Measurements from ENCODE around the gene MOB3B.

The MOB3B gene

DNA sequence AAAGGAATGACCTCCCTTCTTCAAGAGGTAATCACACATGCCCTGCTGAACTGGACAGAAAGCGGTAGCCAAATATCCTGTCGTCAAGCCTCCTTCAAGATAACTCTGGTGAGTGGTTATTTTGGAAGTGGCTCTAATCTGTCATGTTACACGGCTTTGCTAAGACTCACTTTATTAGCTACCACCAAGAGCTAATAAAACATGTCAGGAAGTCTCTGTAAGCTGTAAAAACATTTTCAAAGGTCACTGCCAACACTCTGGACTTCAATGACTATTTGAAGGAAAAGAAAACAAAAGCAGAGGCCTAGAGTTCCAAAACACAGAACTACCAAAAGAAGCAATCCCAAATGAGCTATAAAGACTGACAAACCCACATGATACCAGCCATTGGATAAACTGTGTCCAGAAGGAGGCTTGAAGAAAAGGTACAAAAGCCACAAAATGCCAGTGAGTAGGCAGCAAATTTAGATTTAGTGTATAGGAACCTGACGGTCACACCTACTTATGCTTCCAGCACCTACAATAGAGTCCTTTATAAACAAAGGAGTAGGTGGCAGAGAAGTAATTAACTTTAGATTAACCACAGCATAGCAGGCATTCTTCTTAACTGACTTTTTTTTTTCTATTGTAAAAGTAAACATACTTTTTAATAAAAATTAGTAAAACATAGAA is 135.3 kb downstream of the MOB3B start:
- no peak for DNase-seq (ENCODE audit: low read depth in 3 of 3, low spot score in 1 of 3)

DNA sequence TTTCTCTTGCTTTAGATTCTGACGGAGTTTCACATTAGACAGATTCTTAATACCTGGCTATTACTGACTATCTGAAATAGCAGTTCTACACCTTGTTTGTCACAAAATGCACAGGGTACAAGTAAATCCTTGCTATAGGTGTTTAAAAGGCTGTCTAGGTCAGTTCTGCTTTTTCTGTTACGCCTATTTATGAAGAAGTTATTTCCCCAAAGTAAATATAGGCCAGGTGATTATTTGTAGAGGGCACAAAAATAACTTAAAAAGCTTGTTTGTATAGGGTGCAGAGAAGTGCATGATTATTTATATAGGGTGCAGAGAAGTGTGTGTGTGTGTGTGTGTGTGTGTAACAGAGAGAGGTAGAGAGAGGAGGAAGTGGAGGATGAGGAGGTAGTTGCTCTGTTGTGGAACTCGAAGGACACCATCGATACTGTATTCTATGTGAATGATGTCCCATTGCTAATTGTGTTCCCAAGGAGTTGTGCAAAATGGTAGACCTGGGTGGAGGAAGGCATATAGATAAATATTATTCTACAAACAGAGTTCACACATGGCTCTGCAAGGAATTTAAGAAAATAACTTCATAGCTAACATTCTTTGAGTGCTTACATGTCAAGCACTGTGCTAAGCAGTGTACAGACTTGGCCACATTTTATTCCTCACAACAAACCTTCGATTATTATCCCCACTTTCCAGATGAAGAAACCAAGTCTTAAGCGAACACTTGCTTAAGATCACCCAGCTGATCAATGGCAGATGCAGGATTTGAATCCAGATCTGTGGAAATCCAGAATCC is 136.4 kb downstream of the MOB3B start:
- DNase-seq (ENCODE audit: low read depth in 3 of 3, low spot score in 1 of 3) = no peak

DNA sequence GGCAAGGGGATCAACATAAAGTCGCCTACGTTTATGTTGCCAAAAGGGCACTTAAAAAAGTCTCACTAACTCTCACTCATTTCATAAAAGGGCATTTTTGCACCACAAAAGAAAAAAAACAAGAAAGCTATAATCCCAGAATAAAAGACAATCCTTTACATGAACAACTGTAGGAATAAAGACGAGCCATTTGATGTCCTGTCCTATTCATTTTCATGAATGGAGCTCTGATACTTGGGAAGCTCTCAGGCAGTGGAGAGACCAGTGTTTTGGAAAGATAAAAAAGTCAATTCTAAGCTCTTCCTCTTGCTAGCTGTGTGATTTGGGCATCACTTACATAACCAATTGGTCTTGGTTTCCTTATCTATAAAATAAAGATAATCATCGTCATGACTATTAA is 137.2 kb downstream of the MOB3B start:
- no peak for DNase-seq (ENCODE audit: low read depth in 3 of 3, low spot score in 1 of 3)

DNA sequence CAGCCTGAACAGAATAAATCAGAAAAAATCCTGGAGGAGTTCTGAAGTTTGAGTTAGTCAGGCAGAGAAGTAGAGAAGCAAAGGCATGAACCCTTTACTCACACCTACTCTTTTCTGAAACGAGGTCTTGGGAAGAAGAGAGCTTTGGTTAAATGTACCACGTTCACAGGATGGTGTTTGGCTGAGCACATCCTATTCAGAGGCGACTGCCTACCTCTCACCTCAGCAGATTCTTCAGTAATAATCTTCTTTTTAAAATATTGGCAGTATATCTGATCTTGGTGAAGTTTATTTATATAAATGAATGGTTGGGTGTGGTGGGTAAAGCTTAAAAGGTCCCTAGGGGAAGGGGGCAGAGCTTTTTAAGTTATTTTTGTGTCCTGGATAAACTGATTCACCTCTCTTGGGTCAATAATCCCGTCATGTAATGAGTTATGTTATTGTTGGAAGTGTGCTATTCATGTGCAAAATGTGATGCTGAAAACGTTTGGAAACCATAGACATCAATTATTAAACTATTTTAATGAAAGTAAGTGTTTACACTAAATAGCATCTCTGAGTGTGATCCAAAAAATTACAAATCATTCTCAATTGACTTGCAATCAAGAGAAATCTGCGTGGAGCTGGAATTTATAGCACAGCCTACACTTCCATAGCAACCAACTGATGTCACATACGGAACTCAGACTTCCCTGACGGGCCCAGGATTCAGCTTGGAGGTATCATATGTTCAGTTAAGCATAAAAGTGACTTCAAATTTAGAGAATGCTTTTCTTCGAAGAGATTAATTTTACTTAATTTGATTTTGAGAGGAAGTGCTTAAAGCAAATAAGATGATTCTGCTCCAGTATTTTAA is 138.3 kb downstream of the MOB3B start:
- no peak for DNase-seq (ENCODE audit: low read depth in 3 of 3, low spot score in 1 of 3)

DNA sequence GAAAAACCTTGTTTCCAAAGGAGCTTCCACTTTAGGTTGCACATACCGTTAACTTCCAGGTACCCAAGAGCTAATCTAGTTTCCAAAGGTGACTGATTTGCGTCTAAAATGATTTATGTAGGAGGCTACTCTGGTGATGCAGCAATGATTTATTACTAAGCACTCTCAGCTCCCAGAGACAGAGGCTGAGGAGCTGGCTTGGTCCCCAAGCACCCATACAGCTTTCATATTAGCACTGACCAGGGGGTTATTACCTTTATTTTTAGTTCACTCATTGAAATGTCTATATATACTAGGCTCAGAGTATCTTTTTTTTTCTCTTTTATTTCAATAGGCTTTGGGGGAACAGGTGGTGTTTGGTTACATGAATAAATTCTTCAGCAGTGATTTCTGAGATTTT is 141.5 kb downstream of the MOB3B start:
- DNase-seq (ENCODE audit: low read depth in 3 of 3, low spot score in 1 of 3) = no peak

DNA sequence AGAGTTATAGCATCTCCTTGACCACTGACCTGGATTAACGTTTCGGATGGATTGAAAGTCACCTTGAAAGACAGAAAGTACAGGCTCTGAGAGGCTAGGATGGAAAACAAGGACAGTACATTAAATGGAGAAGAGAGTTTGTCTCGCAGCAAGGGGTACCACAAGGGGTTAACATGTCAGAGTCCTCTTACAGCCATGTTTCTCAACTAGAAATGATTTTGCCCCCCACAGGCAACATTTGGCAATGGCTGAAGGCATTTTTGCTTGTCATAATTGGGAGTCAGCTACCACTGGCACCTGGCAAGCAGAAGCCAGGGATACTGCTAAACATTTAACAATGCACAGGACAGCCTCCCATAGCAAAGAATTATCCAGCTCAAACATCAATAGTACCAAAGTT is 141.9 kb downstream of the MOB3B start:
- DNase-seq (ENCODE audit: low read depth in 3 of 3, low spot score in 1 of 3) = no peak

DNA sequence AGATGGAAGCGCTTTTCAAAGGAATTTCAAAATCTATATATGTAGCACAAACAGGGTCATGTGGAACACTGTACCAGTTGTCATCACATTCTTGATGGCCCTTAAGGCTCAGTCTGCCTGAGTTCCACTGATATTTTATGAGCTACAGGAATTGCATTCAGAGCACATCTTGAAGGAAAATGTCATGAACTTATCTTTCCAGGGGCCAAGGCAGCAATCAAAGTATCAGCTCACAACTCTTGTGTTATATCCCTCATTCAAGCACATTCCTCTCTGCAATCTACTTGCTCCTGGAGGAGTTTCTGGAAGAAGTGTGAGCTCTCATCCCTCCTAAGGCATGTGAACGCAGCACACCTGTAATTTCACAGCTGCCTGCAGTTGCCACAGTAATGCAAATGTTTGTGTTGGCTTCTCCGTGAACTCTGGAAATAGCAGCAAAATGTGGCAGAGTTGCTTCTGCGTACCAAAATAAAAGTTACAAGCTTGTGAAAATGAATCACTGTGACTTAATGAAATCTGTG is 143.0 kb downstream of the MOB3B start:
- no peak for DNase-seq (ENCODE audit: low read depth in 3 of 3, low spot score in 1 of 3)

DNA sequence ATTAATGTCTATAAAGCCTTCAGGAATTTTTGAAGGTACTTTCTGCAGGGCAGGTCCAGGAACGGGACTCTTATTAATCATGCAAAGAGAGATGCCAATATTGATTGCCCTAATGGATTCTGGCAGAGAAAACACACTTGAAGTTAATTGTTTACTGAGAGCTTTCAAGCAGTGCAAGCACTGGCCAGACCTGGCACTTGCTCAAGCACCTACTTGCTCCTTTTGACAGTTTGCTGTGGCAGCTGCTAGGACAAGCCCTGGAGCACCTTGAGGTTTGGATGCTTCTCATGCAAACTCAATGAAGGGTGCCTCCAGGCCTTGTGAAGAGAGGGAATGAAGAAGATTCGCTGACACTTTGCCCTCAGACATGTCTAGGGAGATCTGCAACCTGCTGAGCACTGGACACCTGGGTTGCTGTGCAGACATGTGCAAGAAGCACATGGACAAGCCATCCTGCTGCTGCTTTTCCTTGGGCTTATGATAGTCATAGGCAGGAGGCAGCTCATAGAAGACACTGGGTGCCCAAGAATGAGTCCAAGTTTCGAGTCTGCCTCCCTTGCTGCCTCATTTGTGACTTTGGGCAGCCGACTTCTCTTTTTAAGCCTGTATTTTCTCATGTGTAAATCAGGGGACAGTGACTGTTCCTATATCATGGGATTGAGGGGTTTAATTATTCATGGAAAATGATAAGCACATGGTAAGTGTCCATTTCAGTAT is 143.8 kb downstream of the MOB3B start:
- DNase-seq (ENCODE audit: low read depth in 3 of 3, low spot score in 1 of 3) = no peak

DNA sequence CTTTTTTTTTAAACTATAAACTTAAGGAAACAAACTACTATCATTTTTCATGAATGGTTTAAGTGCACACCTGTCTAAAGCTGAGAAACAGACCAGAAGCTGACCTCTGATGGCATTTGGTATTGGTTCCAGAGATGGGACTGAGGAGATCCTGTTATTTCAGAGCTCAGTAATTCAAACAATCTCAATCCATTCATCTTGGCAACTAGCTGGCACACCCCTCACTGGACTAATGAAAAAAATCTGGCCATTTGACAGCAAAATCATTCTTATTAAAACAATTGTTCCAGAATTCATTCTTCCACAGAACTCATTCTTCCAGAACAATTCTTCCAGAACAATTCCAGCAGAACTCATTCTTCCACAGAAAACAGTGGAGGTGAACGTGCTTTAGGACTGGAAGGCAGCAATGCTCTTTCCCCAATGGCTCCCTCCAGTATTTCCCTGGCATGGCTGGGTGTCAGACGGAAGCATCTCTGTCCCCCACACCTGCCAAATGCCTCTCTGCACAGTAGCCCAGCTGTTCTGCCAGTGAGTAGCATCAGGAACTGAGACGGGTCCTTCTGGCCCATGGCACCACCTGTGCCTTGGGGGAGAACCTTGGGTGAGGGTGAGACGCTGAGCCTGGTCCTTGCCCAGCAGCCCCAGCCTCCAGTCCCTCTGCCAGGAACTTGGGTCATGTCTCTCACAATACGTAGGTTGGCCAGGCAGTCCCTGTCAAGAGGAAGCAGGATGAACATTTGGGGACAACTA is 145.2 kb downstream of the MOB3B start:
- no peak for DNase-seq (ENCODE audit: low read depth in 3 of 3, low spot score in 1 of 3)

DNA sequence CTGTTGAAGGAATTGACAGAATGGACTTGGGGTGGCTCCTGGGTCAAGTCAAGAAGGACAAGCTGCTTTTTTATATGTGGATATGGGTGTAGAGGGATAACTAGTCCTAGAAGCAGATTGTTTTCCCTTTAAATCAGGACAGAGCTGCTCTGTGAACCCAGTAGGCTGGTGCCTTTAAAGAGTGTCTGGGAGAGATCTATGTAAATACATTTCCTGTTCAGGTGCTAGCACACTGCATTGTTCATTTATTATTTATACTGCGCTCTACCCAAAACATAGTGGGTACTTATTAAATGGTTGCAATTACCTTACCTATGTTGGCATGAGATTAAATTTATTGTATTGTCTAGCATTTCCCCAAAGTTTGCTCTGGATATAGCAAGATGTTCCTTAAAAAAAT is 146.1 kb downstream of the MOB3B start:
- DNase-seq (ENCODE audit: low read depth in 3 of 3, low spot score in 1 of 3) = no peak

DNA sequence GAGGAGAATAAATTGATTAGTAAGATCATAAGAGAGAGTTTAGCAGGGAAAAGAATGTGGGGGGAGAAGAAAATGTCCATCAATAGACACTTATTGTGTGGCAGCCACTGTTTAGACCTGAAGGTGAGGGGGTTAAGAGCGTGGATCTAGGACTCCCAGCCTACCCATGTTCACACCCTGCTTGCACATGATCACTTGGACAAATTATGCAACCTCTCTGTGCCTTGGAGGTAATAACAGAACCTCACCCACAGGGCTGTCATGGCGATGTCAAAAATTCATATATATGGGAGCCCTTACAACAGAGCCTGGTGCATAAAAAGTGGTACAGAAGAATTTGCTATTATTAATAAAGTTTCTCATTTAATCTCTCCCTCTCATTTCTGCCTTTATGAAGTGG is 146.6 kb downstream of the MOB3B start:
- DNase-seq (ENCODE audit: low read depth in 3 of 3, low spot score in 1 of 3) = no peak

DNA sequence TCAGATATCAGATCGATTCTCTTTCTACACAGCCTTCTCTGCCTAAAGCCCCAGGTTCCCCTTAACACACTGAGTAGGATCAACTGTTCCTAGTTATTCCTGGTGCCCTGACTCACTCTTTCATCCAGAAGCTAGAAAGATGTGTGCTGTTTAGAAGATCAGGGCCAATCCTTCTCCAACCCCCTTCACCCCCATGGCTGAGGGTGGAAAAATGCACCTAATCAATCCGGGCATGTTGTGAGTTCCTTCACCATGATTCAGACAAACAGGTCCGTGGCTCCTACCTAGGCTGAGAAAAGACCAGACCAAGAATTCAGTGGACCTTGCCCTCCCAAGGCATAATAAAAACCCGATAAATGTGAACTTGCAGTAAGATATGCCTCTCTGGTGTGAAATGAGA is 147.3 kb downstream of the MOB3B start:
- DNase-seq (ENCODE audit: low read depth in 3 of 3, low spot score in 1 of 3) = no peak

DNA sequence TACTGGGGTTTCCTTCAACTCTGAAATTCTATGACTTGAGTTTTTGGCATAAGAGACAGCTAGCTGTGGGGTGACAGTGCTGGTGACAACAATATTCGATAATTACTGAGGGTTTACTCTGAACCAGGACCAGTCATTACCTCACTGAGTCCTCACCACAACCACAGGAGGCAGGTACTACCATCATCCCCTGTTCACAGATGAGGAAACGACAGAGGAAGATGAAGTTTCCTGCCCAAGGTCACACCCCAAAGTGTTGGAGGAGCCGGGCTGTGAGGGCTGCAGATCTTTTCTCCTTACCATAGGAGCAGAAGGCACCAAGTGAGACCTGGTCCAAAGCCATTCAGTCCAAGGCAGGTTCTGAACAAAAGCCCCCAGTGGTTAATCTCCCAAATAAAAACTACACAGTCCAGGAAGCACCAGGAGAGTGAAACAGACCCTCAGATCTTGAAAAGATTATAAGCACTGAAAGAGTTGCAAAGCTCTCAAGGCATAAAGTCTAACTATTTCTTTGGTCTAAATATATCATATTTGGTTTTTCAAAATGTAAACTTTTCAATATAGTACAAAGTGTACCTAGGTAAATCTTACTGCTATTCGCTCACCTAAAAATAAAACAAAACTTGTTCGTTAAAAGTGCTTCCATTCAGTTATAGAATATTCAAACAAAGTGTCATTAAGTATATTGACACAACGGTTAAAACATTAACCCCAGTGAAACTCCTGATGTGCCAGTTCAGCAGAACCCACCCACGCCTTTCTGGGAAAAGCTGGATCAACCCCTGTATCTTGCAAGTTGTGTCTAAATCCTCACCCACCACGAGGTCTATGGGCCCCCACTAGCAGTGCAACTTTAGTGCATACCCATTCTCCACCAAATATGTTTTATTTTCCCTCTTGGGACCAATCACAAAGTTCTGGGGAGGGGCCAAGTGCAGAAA is 150.0 kb downstream of the MOB3B start:
- no peak for DNase-seq (ENCODE audit: low read depth in 3 of 3, low spot score in 1 of 3)

DNA sequence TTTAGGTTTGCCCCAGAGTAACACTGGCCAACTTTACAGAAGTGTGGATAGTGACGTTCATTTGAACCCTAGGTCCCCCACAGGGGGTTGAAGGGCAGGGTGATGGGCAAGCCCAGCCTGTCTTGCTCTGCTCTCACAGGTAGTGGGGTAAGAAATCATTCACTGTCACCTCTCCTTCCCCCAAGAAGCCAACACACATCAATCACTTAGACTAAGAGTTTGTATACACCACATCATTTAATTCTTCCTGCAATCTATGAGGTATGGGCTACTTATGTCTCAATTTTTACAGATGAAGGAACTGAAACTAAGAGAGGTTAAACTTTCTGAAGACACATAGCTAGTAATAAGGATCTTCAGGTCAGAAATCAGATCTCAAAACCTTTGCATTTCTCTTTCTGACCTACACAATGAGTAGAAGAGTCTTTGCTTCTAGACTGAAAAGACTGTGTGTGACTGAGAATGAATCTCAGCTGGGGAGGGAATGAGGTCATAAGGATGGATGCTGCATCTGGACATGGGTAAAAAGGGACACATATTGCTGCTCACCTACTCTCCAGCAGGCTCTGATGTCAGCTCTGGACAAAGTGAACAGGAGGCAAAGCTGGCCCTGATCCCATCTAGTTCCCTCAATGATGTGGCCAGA is 151.7 kb downstream of the MOB3B start:
- DNase-seq (ENCODE audit: low read depth in 3 of 3, low spot score in 1 of 3) = no peak

DNA sequence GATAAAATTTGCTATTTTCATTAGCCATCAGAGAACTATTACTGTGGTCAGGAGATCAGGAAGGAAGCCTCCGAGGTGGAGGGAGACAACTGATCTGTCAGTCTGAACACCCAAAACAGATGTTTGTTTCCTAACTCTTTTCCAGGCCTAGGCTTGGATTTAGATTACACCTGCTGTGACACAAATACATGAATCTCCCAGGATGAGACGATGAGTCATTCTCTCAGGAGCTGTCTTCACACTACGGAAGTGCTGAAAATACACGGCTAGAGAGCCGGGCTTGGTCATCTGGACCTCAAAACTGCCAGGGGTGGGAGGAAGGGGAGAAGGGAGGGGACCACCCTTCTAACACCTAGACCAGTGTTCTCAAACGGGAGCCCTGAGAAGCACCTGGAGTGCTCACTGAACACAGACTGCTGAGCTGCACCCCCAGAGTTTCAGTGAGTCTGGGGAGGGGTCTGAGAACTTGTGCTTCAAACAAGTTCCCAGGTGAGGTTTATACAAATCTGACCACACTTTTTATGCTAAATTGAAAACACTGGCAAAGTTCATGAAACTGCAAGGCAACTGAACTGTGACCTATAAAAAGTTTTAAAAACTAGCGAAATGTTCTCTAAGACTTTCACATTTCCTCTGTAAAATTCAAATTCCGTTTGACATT is 152.3 kb downstream of the MOB3B start:
- no peak for DNase-seq (ENCODE audit: low read depth in 3 of 3, low spot score in 1 of 3)

DNA sequence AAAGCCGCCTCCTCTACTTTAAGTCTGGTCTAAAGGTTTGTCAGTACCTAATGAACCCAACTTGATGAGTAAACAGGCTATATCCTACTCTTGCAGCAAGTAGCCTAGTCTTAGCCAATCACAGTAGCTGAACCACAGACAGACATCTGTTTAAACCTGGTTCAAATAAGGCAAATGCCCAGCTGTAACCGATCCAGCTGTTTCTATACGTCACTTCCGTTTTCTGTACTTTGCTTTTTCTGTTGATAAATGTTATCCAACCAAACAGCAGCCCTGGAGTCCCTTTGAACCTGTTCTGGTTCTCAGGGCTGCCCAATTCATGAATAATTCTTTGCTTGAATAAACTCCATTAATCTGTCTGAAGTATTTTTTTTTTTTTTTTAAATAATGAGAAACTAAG is 155.8 kb downstream of the MOB3B start:
- DNase-seq (ENCODE audit: low read depth in 3 of 3, low spot score in 1 of 3) = no peak

DNA sequence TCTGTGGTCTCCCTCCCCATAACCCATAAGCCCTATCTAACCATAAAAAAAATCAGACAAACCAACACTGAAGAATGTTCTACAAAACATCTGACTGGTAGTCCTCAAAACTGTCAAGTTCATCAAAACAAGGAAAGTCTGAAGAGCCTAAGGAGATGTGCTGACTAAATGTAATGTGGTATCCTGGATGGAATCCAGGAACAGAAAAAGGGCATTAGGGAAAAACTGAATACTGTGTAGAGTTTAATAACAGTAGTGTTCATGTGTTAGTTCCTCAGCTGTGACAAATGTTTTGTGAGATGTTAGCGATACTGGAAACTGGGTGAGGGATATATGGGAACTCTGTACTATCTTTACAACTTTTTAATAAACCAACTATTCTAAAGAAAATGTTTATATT is 157.0 kb downstream of the MOB3B start:
- DNase-seq (ENCODE audit: low read depth in 3 of 3, low spot score in 1 of 3) = no peak

DNA sequence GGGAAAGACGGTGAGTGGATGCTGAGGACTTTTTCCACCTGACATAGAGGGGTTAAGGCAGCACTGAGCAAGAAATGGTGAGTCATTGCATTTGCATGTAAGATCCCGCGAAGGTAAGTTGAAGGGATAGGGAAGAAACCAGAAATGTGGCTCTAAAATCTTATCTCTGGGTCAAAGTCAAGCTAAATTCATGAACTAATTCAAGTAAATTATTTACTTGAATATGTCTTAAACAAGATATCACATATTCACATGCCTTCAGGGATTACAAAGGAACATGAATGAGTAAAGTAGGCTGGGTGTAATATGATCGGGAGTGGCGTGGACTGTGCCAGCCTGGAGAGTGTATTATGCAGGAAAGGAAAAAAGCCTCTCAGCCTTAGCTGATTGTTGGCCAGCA is 158.2 kb downstream of the MOB3B start:
- DNase-seq (ENCODE audit: low read depth in 3 of 3, low spot score in 1 of 3) = no peak

All from stimulated activated CD4-positive, alpha-beta T cell treated with anti-CD3 and anti-CD28 coated beads, TNF-alpha, amount 100 ng/mL, for 1 hour (primary cell).